Endodermal cell (in vitro differentiated cells): ENCODE measurements around the gene CMTM4. TPM values are rescaled to one million over a fixed set of nuclear protein-coding genes. Genes with fewer than 3 reads are reported as not detected.

ENCODE experiments used
- DNase-seq: peaks from one replicate; pipeline ENCODE4 v3.0.0-alpha.2; 2017
- H3K27ac ChIP-seq: 2 replicates; pipeline ENCODE4 v1.5.1; 2013; ENCODE audit warnings: mild to moderate bottlenecking, low read depth, low read length, moderate library complexity
- H3K27me3 ChIP-seq: 2 replicates; pipeline ENCODE4 v1.6.1; 2013; ENCODE audit warnings: mild to moderate bottlenecking, low read length, moderate library complexity; ENCODE audit not compliant: insufficient read depth, control insufficient read depth, poor library complexity, severe bottlenecking
- H3K36me3 ChIP-seq: 2 replicates; pipeline ENCODE4 v1.7.0; 2013; ENCODE audit warnings: mild to moderate bottlenecking, low read length, moderate library complexity; ENCODE audit not compliant: control insufficient read depth, insufficient read depth
- H3K4me1 ChIP-seq: one replicate; pipeline ENCODE4 v1.7.0; 2013; ENCODE audit warnings: low read length; ENCODE audit not compliant: control insufficient read depth, insufficient read depth
- H3K4me3 ChIP-seq: 2 replicates; pipeline ENCODE4 v1.5.1; 2013; ENCODE audit warnings: mild to moderate bottlenecking, low read length, moderate library complexity
- H3K9ac ChIP-seq: 2 replicates; pipeline ENCODE4 v1.6.1; 2013; ENCODE audit warnings: mild to moderate bottlenecking, low read length, moderate library complexity; ENCODE audit not compliant: poor library complexity, severe bottlenecking; ENCODE audit errors: extremely low read depth
- H3K9me3 ChIP-seq: 2 replicates; pipeline ENCODE4 v1.6.1; 2013; ENCODE audit warnings: mild to moderate bottlenecking, low read length, moderate library complexity; ENCODE audit not compliant: control insufficient read depth
- H3K27ac Mint-ChIP-seq: 2 replicates; pipeline ENCODE4 v1.8.0; 2020; ENCODE audit warnings: mixed read lengths
- H3K27me3 Mint-ChIP-seq: 2 replicates; pipeline ENCODE4 v1.8.0; 2021; ENCODE audit warnings: mild to moderate bottlenecking, mixed read lengths; ENCODE audit not compliant: insufficient read depth
- H3K36me3 Mint-ChIP-seq: 2 replicates; pipeline ENCODE4 v1.8.0; 2020; ENCODE audit warnings: low read depth, mixed read lengths
- H3K4me1 Mint-ChIP-seq: 2 replicates; pipeline ENCODE4 v1.8.0; 2020; ENCODE audit warnings: mixed read lengths
- H3K4me3 Mint-ChIP-seq: 2 replicates; pipeline ENCODE4 v1.8.0; 2020; ENCODE audit warnings: mild to moderate bottlenecking, moderate library complexity, mixed read lengths
- H3K9me3 Mint-ChIP-seq: 2 replicates; pipeline ENCODE4 v1.8.0; 2020; ENCODE audit warnings: mild to moderate bottlenecking, mixed read lengths
- WGBS, 2 experiments: methylation state at CpG; one replicate each; pipeline versions ENCODE4 v1.1.5 to v1.1.7; 2013; ENCODE audit warnings: missing lambda C conversion rate in 2 of 2, mixed read lengths in 1 of 2; ENCODE audit not compliant: insufficient coverage in 1 of 2, insufficient read length in 1 of 2; 5-methylcytosine and 5-hydroxymethylcytosine counted together
- total RNA-seq, 2 donors: library from RNA; stranded (reverse); fragmentation: NEBNext Ultra II Directional in 1 of 2; extraction: Animal tissue kit (Norgen Biotek cat#: 25700) in 1 of 2; gene quantifications; 2 replicates in 1 of 2; 3 replicates in 1 of 2; pipeline ENCODE4 v1.2.1, GENCODE V29; 2021
- TF ChIP-seq, protein P1 (sequence below): fragments of 200-600 bp; sonication (generic); conservative IDR thresholded peaks from 2 replicates; pipeline ENCODE4 v1.5.0; 2021; ENCODE audit warnings: antibody characterized with exemption, mild to moderate bottlenecking

The CMTM4 gene
- total RNA-seq, 2 donors from 2014 or later: 68.2 to 76.2 TPM

DNA sequence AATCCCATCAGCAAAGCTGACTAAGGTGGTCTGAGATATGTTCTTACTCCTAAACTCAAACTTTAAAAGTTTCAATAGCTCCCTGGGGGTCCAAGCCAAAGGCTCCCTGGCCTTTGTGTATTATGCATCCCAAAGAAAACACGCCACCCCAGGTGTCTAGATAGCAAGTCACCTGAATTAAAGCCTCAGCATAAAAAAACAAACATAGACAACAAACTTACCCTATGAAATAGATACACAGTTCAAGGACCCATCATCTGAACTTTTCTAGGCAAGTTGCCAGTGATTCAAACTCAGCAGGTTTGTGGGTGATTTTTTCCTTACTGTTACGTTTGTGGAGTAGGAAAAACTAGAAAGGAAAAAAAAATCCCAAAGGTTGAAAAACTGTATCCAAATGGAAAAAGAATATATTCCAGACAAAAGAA lies 79.5 kb downstream of the CMTM4 start:
- peaks cover 15% of the 10 kb centered on the region for H3K9me3 ChIP-seq
- no peak overlapping the region for H3K4me3 ChIP-seq
- H3K4me1 ChIP-seq: peaks cover 51% of the 10 kb centered on the region
- H3K27me3 ChIP-seq: no peaks in the 10 kb centered on the region
- Mint-ChIP-seq H3K4me3 (peak overlapping the region; percentile 26), H3K9me3 (peaks cover 6% of the 10 kb centered on the region), H3K36me3 (peaks cover 45% of the 10 kb centered on the region), H3K4me1 (peaks cover 70% of the 10 kb centered on the region), H3K27ac (peak overlapping the region; percentile 94), H3K27me3 (no peaks in the 10 kb centered on the region)
- TF ChIP-seq, protein P1, sequence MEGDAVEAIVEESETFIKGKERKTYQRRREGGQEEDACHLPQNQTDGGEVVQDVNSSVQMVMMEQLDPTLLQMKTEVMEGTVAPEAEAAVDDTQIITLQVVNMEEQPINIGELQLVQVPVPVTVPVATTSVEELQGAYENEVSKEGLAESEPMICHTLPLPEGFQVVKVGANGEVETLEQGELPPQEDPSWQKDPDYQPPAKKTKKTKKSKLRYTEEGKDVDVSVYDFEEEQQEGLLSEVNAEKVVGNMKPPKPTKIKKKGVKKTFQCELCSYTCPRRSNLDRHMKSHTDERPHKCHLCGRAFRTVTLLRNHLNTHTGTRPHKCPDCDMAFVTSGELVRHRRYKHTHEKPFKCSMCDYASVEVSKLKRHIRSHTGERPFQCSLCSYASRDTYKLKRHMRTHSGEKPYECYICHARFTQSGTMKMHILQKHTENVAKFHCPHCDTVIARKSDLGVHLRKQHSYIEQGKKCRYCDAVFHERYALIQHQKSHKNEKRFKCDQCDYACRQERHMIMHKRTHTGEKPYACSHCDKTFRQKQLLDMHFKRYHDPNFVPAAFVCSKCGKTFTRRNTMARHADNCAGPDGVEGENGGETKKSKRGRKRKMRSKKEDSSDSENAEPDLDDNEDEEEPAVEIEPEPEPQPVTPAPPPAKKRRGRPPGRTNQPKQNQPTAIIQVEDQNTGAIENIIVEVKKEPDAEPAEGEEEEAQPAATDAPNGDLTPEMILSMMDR: no peak
- WGBS, 2 experiments: 37 to 53% methylated on average over 2 of the region's 2 CpGs
- H3K27ac ChIP-seq: no peak overlapping the region
- peak; percentile 70 for DNase-seq
- H3K36me3 ChIP-seq: peaks cover 59% of the 10 kb centered on the region
- H3K9ac ChIP-seq: peak overlapping the region; percentile 12

DNA sequence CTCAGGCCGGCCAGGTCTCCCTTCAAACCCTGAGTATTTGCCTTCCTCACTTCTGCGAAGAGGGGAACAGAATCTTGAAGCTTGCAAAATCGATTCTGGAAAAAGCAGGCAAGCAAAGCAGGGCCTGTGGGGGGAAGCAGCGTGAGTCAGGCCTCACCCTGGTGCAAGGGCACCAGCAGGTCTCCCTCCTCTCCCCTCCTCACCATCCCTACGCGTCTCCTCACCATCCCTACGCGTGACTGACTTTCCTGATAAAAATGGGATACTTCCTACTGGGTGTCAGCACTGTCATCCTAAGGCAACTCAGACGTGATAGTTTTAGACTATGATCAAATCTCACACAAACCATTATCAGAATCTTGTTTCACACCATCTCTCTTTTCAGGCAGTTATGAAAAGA lies 80.0 kb downstream of the CMTM4 start:
- no peaks in the 10 kb centered on the region for H3K27me3 ChIP-seq
- H3K4me1 ChIP-seq: peaks cover 50% of the 10 kb centered on the region
- H3K27ac ChIP-seq: no peak overlapping the region
- peak overlapping the region; percentile 12 for H3K9ac ChIP-seq
- Mint-ChIP-seq H3K27ac (peak overlapping the region; percentile 94), H3K4me1 (peaks cover 68% of the 10 kb centered on the region), H3K4me3 (peak overlapping the region; percentile 26), H3K9me3 (peaks cover 6% of the 10 kb centered on the region), H3K27me3 (no peaks in the 10 kb centered on the region), H3K36me3 (peaks cover 45% of the 10 kb centered on the region)
- H3K36me3 ChIP-seq: peaks cover 59% of the 10 kb centered on the region
- 19 to 43% methylated on average over 7 to 9 of the region's 9 CpGs for WGBS, 2 experiments
- no peak overlapping the region for H3K4me3 ChIP-seq
- TF ChIP-seq, protein P1: no peak
- H3K9me3 ChIP-seq: peaks cover 15% of the 10 kb centered on the region
- DNase-seq: peak; percentile 78

DNA sequence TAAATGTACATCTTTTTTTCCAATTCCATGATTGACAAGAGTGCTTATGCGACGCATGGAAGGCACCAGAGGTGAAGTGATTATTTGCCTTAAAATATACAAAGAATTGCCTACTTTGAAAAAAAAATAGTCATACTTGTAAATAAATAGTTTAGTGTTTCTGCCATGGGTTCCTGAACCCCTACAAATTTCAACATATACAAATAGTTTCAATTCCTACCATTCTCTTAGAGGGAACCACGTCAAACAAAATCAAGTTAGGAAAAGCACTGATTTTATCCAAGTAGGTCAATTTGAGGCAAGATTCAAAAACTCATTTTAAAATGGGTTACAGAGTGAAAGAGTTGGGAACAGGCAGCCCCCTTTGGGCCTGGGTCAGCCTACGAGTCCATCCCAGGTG lies 80.4 kb downstream of the CMTM4 start:
- no peak for DNase-seq
- peaks cover 64% of the 10 kb centered on the region for H3K4me1 Mint-ChIP-seq
- Histone ChIP-seq H3K4me1 (peaks cover 46% of the 10 kb centered on the region), H3K27me3 (no peaks in the 10 kb centered on the region), H3K36me3 (peaks cover 59% of the 10 kb centered on the region), H3K4me3 (no peak overlapping the region), H3K9me3 (peaks cover 15% of the 10 kb centered on the region), H3K27ac (no peak overlapping the region), H3K9ac (no peak overlapping the region)
- peaks cover 45% of the 10 kb centered on the region for H3K36me3 Mint-ChIP-seq
- H3K4me3 Mint-ChIP-seq: peak overlapping the region; percentile 26
- TF ChIP-seq, protein P1: no peak
- no peaks in the 10 kb centered on the region for H3K27me3 Mint-ChIP-seq
- 61 to 95% methylated on average over 2 of the region's 4 CpGs for WGBS, 2 experiments
- H3K9me3 Mint-ChIP-seq: peaks cover 6% of the 10 kb centered on the region
- peak overlapping the region; percentile 94 for H3K27ac Mint-ChIP-seq
